Osteoblast (primary cell): ENCODE measurements around the gene EXTL1. TPM values are rescaled to one million over a fixed set of nuclear protein-coding genes. Genes with fewer than 3 reads are reported as not detected.

Source experiments
- DNase-seq: peaks from one replicate; pipeline ENCODE4 v3.0.0; 2011; ENCODE audit warnings: low spot score, mixed read lengths; ENCODE audit not compliant: insufficient read length; ENCODE audit errors: missing footprints
- H2AFZ ChIP-seq: 2 replicates; pipeline ENCODE4 v1.6.0; 2011; ENCODE audit warnings: mild to moderate bottlenecking, low read length
- H3K27ac ChIP-seq: 2 replicates; pipeline ENCODE4 v1.5.1; 2011; ENCODE audit warnings: mild to moderate bottlenecking, low read depth, low read length, moderate library complexity
- H3K27me3 ChIP-seq: 2 replicates; pipeline ENCODE4 v1.6.0; 2012; ENCODE audit warnings: mild to moderate bottlenecking, control low read depth, inconsistent platforms, low read length, moderate library complexity; ENCODE audit not compliant: insufficient read depth
- H3K36me3 ChIP-seq: 2 replicates; pipeline ENCODE4 v1.5.1; 2011; ENCODE audit warnings: mild to moderate bottlenecking, low read length, control low read depth, moderate library complexity; ENCODE audit not compliant: insufficient read depth
- H3K4me1 ChIP-seq: 2 replicates; pipeline ENCODE4 v1.5.1; 2011; ENCODE audit warnings: mild to moderate bottlenecking, low read length, control low read depth, moderate library complexity; ENCODE audit not compliant: insufficient read depth
- H3K4me2 ChIP-seq: 2 replicates; pipeline ENCODE4 v1.6.0; 2011; ENCODE audit warnings: mild to moderate bottlenecking, low read length; ENCODE audit not compliant: insufficient read depth
- H3K4me3 ChIP-seq: fragments of 200-600 bp; sonication (generic); 3 replicates; pipeline ENCODE4 v1.5.1; 2012; ENCODE audit warnings: mild to moderate bottlenecking, low read length, inconsistent platforms; ENCODE audit not compliant: insufficient read depth
- H3K79me2 ChIP-seq: 2 replicates; pipeline ENCODE4 v1.6.0; 2012; ENCODE audit warnings: mild to moderate bottlenecking, low read length, control low read depth, inconsistent platforms; ENCODE audit not compliant: insufficient read depth
- H3K9me3 ChIP-seq: 2 replicates; pipeline ENCODE4 v1.5.1; 2011; ENCODE audit warnings: low read depth, low read length, control low read depth
- H4K20me1 ChIP-seq: 2 replicates; pipeline ENCODE4 v1.6.0; 2012; ENCODE audit warnings: mild to moderate bottlenecking, low read length, control low read depth; ENCODE audit not compliant: insufficient read depth
- total RNA-seq: library from RNA; depleted of rRNA; stranded (reverse); fragments of >200 nt; gene quantifications from 2 replicates; pipeline ENCODE4 v1.2.3, GENCODE V29; 2012
- TF ChIP-seq, protein P1 (sequence below): IDR thresholded peaks from 2 replicates; pipeline ENCODE4 v1.5.1; 2011; ENCODE audit warnings: mild to moderate bottlenecking, low read depth, low read length, moderate library complexity; ENCODE audit errors: extremely low read depth

The EXTL1 gene
- total RNA-seq, 1 donor = 1.4 TPM

DNA sequence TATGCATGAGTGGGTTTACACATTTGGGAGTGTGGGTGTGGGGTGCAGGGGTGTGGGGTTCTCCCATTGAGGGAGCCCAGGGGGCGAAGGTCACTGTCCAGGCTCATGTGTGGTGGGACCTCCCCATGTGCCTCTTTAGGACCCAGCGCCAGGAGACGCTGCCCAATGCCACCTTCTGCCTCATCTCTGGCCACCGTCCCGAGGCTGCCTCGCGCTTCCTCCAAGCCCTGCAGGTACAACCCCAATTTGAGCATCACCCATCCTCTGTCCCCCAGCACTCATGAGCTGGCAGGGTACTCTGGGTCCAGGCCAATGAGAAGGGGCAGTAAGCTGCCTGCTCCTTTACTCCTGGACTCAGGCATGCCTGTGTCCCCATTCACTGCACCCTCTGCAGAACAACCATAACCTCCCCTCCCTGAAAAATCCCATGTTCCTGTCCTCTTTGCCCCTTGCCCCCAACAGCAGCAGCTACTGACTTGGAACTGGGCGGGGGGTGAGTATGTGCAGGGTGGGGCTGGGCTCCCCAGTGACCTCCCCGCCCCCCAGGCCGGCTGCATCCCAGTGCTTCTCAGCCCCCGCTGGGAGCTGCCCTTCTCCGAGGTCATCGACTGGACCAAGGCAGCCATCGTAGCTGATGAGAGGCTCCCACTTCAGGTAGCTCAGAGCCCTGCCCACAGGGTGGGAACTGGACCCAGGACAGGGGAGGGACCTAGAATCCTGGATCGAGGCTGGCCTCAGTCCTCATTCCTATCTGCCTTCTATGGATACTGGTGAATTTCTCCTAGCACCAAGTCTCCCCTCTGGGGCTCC, 7.7 kb downstream of the EXTL1 start:
- Histone ChIP-seq H3K4me1 (peaks cover 20% of the 10 kb centered on the region), H4K20me1 (no peaks in the 10 kb centered on the region)
- TF ChIP-seq, protein P1, sequence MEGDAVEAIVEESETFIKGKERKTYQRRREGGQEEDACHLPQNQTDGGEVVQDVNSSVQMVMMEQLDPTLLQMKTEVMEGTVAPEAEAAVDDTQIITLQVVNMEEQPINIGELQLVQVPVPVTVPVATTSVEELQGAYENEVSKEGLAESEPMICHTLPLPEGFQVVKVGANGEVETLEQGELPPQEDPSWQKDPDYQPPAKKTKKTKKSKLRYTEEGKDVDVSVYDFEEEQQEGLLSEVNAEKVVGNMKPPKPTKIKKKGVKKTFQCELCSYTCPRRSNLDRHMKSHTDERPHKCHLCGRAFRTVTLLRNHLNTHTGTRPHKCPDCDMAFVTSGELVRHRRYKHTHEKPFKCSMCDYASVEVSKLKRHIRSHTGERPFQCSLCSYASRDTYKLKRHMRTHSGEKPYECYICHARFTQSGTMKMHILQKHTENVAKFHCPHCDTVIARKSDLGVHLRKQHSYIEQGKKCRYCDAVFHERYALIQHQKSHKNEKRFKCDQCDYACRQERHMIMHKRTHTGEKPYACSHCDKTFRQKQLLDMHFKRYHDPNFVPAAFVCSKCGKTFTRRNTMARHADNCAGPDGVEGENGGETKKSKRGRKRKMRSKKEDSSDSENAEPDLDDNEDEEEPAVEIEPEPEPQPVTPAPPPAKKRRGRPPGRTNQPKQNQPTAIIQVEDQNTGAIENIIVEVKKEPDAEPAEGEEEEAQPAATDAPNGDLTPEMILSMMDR = no peak

DNA sequence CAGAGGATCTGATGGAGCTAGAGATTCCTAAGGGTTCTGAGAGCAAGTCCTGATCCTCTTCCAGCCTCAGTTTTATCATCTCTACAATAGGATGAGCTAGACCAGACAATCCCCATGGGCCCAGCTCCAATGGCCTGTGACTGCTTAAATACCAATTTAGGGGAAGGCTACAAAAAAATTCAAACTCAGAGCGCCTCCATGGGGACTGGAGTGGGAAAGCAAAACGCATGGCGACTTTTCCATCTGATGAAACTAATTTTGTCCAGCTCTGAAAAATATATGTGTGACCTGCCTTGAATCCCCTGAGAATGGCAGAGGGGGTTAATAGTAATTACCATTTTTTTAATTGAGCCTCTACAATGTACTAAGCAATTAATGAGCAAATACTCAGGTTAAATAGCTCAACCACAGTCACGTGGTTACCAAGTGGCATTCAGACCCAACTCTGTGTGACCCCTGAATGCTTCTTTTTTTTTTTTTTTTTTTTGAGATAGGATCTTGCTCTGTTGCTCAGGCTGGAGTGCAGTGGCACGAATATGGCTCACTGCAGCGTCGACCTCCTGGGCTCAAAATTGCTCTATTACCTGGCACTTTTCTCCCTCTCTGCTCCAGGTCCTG, 8.4 kb downstream of the EXTL1 start:
- TF ChIP-seq, protein P1 = no peak
- H3K36me3 ChIP-seq = peaks cover 5% of the 10 kb centered on the region
- H3K79me2 ChIP-seq = no peaks in the 10 kb centered on the region
- no peak overlapping the region for H3K4me3 ChIP-seq
- H3K4me1 ChIP-seq = peaks cover 21% of the 10 kb centered on the region
- H2AFZ ChIP-seq = no peak overlapping the region
- H3K9me3 ChIP-seq = no peaks in the 10 kb centered on the region
- H3K27ac ChIP-seq = no peak overlapping the region
- no peaks in the 10 kb centered on the region for H3K27me3 ChIP-seq
- H4K20me1 ChIP-seq = no peaks in the 10 kb centered on the region
- peak; percentile 42 for DNase-seq
- no peak overlapping the region for H3K4me2 ChIP-seq

More for the DNA sequence above, 7.7 kb downstream of the EXTL1 start:
- H2AFZ ChIP-seq = no peak overlapping the region
- peaks cover 5% of the 10 kb centered on the region for H3K36me3 ChIP-seq
- H3K79me2 ChIP-seq = peaks cover under 1% of the 10 kb centered on the region
- no peaks in the 10 kb centered on the region for H3K27me3 ChIP-seq
- no peak overlapping the region for H3K4me2 ChIP-seq
- H3K9me3 ChIP-seq = no peaks in the 10 kb centered on the region
- H3K4me3 ChIP-seq = no peak overlapping the region
- no peak overlapping the region for H3K27ac ChIP-seq
- DNase-seq = peak; percentile 80

DNA sequence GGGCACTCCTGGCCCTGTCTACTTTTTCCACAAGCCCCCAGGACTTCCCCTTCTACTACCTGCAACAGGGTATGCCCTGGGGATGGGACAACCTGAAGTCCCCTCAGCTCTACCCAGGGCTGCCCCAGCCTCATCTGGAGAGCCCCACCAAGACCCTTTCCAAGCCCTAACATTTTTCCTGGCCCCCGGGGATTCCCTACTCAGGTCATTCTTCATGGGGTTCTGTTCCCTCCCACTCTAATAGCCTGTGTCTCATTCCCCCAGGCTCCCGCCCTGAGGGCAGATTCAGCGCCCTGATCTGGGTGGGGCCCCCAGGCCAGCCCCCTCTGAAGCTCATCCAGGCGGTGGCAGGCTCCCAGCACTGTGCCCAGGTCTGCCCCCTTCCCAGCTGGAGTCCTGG, 9.6 kb downstream of the EXTL1 start:
- Histone ChIP-seq H2AFZ (no peak overlapping the region), H3K36me3 (peaks cover 5% of the 10 kb centered on the region), H3K27me3 (no peaks in the 10 kb centered on the region), H3K79me2 (no peaks in the 10 kb centered on the region), H3K27ac (peak overlapping the region; percentile 27), H3K4me1 (peaks cover 30% of the 10 kb centered on the region), H3K4me2 (no peak overlapping the region), H3K9me3 (no peaks in the 10 kb centered on the region), H4K20me1 (no peaks in the 10 kb centered on the region), H3K4me3 (no peak overlapping the region)
- TF ChIP-seq, protein P1 = no peak
- DNase-seq = peak; percentile 39

DNA sequence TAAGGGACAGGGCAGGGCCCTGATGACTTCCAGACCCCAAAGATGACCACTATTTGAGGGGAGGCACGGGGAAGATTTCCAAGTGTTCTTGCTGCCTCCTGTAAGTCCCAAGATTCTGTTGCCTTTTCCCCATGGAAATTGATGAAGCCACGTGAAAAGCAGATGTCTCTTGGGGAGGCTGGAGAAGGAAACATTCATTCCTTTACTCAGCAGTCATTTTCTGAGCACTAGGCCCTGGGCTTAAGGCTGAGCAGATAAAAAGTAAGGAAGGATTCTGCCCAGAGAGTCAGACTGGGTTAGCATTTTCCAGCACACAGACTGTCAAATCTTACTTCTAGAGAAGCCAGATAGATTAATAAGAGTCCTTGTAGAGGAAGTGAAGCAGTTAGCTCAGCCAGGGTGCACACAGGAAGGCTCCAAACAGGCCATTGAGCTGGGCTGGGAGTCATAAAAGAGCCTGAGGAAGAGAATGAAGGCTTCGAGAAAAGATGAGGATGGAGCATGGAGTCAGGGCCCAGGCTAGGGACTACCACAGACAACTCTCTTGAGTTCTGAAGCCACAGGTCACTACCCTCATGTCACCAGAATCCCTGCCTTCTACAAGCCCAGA, 10.1 kb downstream of the EXTL1 start:
- peaks cover 35% of the 10 kb centered on the region for H3K4me1 ChIP-seq
- no peak overlapping the region for H3K4me3 ChIP-seq
- no peaks in the 10 kb centered on the region for H4K20me1 ChIP-seq
- H3K4me2 ChIP-seq = no peak overlapping the region
- DNase-seq = peak; percentile 95
- no peaks in the 10 kb centered on the region for H3K79me2 ChIP-seq
- H3K9me3 ChIP-seq = no peaks in the 10 kb centered on the region
- H3K27me3 ChIP-seq = no peaks in the 10 kb centered on the region
- TF ChIP-seq, protein P1 = no peak
- H2AFZ ChIP-seq = peak overlapping the region; percentile 11
- peak overlapping the region; percentile 27 for H3K27ac ChIP-seq
- H3K36me3 ChIP-seq = peaks cover 3% of the 10 kb centered on the region
